ENCODE data around the gene NFIA.
"Not testable (repeated sequence)": the region's sequence is repeated elsewhere in the genome, so short reads cannot be mapped to it uniquely, and the experiment has no call there.

NFIA gene

DNA sequence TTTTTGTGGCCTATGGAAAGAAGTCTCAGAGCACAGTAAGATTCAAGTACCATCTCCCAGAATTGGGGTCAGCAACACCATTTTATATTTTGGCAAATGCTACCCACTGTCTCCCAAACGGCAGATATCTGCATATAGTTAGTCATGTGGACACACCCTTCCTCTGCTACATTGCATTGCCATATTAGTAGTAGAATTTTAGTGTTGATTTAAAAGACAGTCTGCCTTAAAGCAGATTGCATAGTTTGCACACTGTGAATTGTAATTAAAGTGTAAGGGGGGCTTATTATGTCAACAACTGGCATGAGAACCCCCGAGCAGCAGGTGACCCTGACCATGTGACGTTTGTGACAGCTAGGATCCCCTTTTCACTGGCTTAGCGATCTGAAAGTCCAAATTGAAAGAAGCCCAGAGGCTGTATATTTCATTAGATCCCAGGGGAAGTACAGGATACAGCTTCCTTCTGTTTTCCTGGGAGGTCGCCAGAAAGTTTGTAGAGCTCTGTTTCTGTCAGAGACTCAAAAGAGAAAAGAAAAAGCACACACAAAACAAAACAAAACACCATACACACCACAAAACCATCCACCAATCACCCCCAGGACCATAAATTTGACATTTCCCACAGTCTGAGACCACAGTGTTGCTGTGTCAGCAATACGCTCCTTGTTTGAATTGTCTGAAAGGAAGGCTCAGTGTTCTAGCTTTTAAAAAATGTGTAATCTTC is 172.4 kb downstream of the NFIA start:
- peak; percentile 79 for DNase-seq

DNA sequence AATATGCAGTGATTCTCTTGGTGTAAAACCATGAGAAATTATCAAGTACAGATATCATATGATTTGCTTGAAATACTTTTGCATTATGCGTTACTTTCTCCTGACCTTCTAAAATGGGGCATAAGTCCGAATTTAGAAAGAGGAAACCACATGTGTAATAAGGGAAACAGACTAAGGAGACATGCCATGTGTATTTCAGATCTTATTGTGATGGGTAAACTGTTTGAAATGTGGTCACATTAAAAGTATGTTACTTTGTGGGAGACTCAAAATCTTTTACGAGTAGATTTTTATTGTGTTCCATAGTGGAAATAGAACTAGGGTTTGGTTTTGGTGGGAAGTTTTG is 173.0 kb downstream of the NFIA start:
- DNase-seq: no peak

DNA sequence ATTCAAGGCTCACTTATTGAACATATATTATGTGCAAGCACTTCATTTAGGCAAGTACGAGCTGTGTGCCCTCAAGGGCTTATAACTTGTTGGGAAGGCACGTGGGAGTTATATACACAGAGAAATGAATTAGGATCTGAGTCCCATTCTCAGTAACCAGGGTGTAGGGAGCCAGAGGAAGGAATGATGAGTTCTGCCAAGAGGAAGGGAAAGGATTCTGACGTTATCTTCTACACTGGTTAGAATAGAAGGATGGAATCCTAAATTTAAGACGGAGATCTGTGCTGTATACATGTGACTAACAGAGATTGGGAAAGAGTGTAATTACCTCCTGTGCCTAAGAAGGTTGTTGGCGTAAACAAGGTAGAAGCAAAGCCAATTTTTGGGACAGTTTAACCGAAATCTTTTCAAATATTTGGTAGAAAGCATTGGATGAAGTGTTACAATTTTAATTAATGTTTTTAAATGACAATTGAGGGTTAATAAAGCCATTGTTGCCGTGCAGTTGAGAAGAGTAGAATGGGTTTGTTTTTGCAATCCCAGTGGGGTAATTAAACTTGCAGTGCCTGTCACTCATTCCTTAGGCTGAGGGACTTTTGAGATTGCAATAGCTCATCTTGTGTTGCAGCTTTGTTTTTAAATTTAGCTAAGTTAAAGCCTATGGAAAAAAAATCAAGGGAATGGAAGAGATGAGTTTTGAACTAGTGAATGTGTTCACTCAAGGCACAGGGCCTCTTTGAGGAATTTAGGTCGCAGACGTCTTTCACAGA is 177.2 kb downstream of the NFIA start:
- DNase-seq: no peak

DNA sequence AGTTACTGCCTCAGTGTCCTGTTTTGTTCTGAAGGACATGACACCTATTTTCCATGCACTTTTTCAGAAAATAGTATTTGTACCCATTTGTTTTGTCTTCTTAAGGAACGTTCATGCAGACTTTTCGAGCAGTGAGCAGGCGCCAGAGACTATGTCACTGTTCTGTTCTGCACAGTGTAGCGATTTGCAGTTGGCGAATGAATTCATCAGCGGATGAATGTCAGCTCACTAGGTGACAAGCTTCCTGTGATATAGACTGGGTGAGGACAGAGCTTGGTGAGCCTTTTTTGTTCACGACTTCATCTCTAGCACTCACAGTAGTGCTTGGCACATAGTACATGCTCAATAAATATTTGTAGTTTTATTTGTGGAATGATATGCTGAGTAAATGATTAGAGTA is 177.8 kb downstream of the NFIA start:
- DNase-seq: no peak

DNA sequence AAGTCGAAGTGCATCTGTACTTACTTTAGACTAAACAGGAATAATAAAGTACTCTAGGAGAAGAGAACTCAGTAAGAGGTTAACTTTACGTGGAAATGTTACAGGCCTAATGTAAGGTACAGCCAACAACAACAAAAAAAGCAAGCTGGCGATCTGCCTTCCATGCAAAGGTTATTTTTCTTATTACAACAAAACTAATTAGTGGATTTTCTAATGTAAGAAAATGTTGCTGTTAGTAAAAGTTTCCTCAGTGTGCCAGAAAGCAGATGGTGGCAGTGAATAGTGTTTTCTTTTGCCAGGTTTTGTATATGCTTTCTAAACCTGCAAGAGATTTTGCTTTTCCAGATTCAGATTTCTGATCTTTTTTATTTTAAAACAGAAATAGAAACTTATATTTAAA is 179.2 kb downstream of the NFIA start:
- DNase-seq: no peak

DNA sequence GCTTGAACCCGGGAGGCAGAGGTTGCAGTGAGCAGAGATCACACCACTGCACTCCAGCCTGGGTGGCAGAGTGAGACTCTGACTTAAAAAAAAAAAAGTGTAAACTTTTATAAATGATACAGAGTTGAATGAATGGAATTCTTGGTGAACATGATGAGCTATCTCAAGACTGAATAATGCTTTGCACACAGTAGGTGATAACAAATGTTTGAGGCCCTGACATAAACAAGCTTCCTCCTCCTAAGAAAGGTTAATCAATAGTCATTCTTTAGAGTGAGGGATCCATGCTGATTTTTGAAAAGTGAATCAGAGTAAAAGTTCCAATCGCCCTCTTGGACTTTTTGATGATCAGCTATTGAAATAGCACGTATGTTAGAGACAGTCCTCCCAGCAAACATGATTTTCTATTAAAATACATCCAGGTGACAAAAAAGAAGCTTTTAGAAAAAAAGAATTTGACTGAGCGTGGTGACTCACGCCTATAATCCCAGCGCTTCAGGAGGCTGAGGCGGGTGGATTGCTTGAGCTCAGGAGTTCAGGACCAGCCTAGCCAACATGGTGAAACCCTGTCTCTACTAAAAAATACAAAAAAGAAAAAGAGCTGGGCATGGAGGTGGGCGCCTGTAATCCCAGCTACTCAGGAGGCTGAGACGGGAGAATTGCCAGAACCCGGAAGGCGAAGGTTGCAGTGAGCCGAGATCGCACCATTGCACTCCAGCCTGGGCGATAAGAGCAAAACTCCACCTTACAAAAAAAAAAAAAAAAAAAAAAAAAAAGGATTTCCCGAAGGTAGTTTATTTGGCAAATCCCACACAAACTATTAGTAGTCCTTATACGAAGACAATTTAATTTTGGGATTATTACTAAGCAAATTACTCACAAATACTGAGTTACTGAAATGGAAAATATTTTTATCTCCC is 181.8 kb downstream of the NFIA start:
- DNase-seq: no peak

DNA sequence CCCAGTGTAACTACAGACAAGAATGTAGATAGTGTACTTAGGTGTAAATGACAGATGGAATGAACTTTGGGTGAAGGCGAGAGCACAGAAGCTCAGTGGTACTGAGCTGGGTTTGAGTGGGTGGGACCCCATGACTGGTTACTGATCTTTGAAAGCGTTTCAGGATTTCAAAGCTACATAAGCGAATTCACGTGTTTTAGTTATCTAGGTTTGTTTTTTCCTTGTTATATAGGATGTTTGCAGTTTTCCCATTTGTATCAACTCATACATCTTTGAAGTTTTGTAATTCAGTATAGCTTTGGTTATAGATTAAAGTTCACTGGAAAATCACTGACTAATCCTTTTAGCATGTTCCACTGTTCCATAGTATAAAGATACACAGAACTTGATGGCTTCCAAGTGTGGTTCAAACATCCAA is 182.5 kb downstream of the NFIA start:
- DNase-seq: no peak

DNA sequence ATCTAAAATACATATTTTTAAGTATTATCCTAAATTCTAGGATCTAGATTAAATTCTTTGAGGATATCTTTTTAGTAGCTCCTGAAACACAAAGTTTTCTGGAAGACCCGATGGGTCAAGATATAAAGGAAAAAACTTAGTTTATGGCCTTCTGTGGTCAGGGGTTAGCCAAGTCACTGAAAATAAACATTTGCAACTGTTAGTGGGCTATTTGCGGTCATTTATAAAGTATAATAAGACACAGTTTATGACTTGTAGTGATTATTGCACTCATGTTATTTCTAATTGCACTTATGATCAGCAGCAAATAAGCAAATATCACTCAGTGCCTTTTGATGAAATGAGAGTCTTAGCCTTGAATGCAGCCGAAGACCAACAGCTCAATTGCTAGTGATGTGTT is 183.3 kb downstream of the NFIA start:
- no peak for DNase-seq

DNA sequence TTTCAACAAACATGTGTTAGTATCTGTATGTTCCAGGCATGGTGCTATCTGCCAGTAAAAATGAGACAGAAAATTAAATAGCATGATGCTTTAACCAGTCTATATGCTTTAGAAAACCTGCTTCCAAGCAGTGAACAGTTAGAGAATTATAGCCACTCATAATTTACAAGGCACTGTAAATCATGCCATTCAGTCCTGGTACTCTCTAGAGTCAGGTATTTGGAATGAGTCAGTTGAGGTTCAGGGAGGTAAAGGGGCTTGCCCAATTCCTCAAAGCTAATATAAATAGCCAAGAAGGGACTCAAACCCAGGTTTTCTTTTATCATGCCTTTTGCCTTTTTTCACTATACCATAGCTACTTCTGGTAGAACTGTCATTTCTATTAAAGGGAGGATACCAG is 184.4 kb downstream of the NFIA start:
- no peak for DNase-seq

DNA sequence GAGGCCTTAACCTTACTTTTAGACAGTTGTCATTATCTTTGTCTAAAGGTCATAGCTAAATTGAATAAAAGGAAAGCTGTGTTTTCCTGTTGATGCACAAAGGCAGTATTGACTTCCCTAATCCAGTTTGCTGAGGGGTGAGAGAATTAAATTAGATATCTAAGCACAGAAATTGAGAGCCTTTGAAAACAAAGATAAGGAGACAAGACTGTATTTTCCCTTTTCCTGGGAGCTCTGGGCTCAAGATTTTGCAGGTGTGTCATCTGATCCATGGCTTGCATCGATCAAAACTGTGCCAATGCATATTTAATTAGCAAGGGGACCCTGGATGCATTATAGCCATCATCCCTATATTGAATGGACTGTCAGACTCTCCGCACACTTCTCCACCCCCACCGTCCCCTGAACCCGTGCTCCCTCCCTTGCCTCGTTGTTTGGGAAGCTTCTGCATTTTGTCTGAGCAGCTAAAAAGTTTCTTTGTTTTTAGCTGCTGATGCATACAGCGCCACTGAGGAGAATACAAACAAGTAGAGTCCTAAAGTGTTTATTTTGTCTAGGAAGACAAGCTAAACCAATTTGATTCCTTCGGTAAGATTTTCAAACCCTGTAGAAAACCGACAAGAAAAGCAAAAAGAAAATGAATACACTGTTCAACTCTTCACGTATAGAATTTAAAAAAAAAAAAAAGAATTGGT is 186.3 kb downstream of the NFIA start:
- DNase-seq: no peak

DNA sequence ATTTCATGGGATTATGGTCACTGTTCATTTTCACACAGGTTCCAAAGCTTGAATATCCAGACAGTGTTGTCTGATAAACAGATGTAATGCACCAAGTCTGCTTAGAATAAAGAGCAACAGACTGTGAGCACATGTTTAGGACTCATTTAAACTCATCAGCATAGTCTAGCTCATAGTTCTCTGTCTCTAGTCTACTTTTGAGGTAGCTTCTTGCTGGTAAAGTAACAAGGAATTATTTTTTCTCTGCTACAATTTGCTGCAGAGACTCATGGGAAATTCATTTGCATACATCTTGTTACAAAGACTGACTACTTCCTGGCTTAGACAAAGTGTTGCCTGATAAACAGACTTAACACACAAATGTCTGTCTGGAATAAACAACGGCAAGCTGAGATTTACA is 187.2 kb downstream of the NFIA start:
- DNase-seq: no peak

DNA sequence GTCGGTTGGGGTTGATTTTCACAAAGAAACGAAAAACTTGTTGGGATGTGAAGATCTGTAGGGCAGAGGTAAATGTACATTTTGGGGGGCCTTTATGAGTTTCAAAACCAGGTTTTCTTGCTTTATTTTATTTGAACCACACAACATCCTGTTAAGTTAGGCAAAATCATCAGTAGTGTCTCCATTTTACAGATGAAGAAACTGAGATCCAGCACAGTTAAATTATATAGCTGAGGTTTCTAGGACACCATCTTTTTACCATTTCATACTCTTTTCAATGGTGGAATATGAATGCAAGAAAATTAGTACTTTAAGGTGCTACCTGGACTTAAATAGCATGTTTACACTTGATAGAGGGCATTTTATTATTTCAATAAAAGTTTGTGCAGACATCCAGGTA is 187.7 kb downstream of the NFIA start:
- DNase-seq: no peak

DNA sequence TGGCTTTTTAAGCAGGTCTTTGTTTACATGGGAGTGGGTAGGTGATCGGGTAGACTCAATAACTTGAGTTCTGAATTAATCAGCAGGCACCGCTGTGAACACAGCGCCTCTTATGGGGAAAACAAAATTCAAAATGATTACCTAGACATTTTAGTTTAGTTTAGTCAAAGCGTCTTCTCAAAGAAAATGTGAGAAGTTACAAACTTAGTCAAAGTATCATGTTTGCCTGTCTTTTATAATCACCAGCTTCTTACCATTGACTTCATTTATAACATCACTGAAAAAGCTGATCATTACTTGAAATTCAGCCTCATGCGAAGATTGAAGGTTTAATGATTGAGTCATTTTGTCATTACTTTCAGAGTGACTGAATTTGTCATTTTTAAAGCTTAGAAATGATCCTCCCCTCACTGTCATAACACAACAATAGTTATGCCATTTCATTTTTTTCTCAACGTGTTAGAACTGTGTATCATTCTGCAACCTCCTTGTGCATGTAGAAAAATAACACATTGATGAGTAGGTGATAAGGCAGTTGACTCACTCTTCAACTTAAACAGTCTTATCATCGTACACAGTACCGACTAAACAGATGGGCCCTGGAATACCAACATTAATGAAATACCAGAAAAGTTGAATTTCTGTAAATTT is 188.5 kb downstream of the NFIA start:
- no peak for DNase-seq

DNA sequence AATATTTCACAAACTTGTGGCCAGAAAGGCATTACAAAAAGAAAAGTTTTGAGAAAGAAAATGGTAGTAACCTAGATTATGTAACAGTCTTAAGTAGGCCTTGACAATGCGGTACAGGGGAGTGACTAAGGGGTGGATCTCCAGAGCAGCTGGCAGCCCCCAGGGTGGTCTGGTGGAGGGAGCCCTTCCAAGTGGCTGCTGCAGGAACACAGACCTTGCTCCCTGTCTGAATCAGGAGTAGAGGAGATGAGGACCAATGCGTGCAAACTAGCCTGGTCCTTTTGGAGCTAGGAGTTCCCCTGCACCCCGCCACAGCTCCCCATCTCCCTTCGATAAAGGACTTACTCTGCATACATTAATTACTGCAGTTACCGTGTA is 189.0 kb downstream of the NFIA start:
- DNase-seq: no peak

DNA sequence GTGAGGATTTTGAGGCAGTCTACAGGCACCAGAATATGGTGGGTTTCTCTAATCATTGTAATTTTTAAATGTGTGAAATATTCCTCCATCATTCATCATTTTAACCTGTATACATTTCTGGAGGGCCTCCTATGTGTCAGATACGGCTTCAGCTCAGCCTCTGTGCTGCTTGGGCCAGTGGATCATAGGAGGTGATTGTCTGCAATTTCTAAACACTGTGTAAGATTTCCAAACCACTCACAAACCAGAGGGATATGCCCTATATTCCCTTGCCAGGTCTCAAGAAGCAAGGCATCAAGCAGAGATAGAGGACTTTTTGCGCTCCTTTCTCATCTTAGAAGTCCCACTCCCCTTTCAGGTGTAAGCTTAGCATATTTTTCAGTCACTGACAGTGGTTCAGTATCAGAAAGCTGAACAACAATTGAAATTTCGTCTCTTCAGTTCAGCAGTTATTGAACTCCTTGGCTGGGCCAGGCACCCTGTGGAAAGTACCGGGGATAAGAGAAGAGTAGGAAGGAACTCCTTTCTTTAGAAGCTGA is 190.9 kb downstream of the NFIA start:
- DNase-seq: no peak

DNA sequence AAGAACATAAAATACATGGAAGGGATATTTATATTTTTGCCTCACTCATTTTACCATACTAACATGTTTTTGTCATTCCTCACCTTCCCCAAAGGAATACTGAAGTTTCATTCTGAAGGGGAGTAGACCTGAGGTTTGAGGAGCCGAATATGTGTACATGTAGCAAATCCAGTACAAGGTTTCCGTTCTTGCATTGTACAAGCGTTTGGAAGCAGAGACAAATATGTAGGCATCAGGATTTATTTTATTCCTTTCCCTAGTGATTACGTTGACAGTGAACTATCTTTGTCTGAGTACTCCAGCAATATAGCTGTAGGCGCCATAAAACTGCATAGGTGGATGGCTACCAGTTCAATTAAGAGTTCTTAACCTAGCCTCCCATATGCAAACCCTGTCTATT is 191.5 kb downstream of the NFIA start:
- DNase-seq: no peak

DNA sequence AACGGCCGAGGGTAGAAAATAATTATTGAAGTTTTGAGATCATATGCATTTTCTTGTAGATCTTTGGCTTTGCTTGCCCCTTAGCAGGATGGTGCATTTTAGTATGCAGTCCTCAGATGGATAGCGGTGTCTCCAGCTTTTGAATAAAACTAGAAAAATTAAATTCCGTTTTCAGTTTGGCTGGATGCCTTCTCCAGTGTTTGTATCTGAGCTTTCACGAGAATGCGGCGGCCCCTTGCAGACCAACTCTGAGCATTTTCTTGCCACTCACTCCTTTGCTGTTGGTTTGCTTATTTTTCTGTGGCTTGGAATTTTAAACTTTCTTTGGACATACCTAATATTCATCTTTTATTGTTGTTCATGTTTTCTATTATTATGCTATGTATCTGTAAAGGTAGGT is 192.6 kb downstream of the NFIA start:
- no peak for DNase-seq

DNA sequence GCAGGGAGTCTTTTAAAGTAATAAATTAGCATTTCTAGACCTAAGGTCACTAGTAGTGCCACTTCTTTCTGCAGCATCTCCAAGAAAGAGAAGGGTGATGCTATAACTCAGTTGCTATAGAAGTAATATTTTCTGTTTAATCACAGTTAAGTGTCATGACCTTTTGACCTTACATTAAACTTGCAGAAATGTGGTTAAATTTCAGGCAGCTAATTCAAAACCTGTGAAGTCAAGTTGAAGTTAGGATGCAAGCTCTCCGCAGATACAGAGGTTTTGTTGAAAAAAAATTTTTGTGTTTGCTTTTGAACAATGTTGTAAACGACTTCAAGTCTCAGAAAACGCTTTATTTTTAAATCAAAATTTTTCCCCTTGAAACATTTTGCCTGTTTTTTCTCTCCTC is 193.9 kb downstream of the NFIA start:
- DNase-seq: no peak

DNA sequence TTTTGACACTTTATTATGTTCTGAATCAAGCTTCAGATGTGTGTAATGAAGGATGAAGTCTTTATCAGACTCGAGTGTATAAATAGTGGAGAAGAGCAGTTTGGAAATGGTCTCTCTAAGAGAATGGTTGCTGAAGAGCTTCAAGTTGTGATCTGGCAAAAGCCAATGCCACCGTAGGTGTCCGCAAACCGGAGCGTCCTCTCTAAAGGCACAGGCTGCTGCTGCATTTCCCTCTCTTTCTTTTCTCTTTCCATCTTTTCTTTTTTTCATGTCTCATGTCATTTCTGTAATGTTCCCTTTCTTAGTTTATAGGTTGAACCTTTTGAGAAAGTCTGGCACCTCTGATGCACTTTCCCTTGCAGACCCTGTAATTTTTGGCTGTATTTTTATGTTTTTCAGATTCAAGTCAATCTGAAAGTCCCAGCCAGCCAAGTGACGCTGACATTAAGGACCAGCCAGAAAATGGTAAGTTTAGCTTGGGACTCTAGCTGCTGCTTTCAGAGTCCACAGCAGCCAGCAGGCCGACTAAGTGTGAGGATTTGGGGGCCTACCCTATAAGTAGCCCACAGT is 194.8 kb downstream of the NFIA start:
- no peak for DNase-seq

DNA sequence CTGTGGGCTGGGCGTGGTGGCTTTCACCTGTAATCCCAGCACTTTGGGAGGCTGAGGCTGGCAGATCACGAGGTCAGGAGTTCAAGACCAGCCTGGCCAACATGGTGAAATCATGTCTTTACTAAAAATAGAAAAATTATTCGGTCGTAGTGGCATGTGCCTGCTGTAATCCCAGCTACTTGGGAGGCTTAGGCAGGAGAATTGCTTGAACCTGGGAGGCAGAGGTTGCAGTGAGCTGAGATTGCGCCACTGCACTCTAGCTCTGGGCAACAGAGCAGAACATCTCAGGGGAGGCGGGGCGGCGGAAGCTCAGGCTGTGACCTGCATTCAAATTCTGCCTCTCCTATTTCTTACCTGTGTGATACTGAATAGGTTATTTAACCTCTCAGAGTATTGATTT is 196.1 kb downstream of the NFIA start:
- not testable (repeated sequence) for DNase-seq

DNA sequence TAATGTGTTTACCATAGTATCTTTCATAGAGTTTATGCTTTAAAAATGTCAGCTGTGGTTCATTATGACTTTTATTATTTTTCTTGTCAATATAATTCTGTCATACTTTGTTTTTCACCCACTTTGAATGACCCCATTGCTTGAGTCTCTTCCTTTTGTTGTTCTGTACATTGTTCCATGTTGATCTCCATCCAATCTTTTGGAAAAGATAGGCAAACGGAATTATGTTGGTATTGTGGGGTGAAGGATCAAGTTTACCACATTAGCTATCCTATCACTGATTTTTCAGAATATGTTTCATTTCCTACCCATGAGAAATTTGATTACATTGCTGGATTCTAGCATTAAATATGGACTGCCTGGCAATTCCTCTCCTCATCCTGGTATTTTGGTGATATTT is 196.6 kb downstream of the NFIA start:
- DNase-seq: no peak

DNA sequence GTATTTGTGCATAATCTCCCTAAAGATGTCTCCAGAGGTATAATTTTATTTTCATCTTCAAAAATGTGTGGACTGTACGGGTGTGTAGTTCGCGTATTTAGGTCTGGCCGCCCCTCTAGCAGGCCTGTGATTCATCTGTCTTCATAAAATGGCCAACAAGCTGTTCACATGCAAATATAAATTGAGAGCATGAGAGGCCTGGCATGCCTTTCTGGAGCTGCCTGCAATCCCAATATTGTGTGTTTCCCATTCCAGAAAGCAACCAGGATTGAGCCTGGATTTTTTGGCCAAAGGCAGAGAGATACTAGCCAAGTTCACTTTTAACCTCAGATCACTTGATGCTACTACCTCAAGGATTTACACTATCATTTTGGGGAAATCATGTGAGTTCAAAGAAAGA is 197.2 kb downstream of the NFIA start:
- no peak for DNase-seq

Data from DMS 273 treated with DMSO at 0.1 percent for 48 hours (cell line).